ENCODE results near the gene DCDC2.
A peak's percentile ranks its signal among the peaks of the same experiment; 100 is the strongest.

DCDC2 gene

GRCh38 chr6:24231438-24231977 lies 126.4 kb downstream of the DCDC2 start:
- H3K4me3 ChIP-seq (ENCODE audit: control insufficient read depth, low read depth, low read length), result no peak overlapping the region
- DNase-seq (ENCODE audit: low read depth), result no peak
- TF ChIP-seq CTCF (conservative IDR thresholded peaks at IDR 0.05; ENCODE audit: control insufficient read depth, insufficient read depth, low read depth, low read length), result no peak

- no peak overlapping the region for H3K4me3 ChIP-seq (ENCODE audit: control insufficient read depth, low read depth, low read length)
- no peak for TF ChIP-seq CTCF (conservative IDR thresholded peaks at IDR 0.05; ENCODE audit: control insufficient read depth, insufficient read depth, low read depth, low read length)
These were observed 128.0 kb downstream of the DCDC2 start for GRCh38 chr6:24229696-24230405.

GRCh38 chr6:24228681-24229255 lies 129.1 kb downstream of the DCDC2 start:
- DNase-seq (ENCODE audit: low read depth), result peak; percentile 95
- H3K4me3 ChIP-seq (ENCODE audit: control insufficient read depth, low read depth, low read length), result no peak overlapping the region
- no peak for TF ChIP-seq CTCF (conservative IDR thresholded peaks at IDR 0.05; ENCODE audit: control insufficient read depth, insufficient read depth, low read depth, low read length)

More at GRCh38 chr6:24229696-24230405, 128.0 kb downstream of the DCDC2 start:
- DNase-seq (ENCODE audit: low read depth), result no peak

GRCh38 chr6:24228123-24228522 lies 129.7 kb downstream of the DCDC2 start:
- TF ChIP-seq CTCF (conservative IDR thresholded peaks at IDR 0.05; ENCODE audit: control insufficient read depth, insufficient read depth, low read depth, low read length), result no peak
- no peak for DNase-seq (ENCODE audit: low read depth)
- no peak overlapping the region for H3K4me3 ChIP-seq (ENCODE audit: control insufficient read depth, low read depth, low read length)

GRCh38 chr6:24227556-24227955 lies 130.3 kb downstream of the DCDC2 start:
- DNase-seq (ENCODE audit: low read depth), result no peak
- no peak for TF ChIP-seq CTCF (conservative IDR thresholded peaks at IDR 0.05; ENCODE audit: control insufficient read depth, insufficient read depth, low read depth, low read length)
- no peak overlapping the region for H3K4me3 ChIP-seq (ENCODE audit: control insufficient read depth, low read depth, low read length)

- no peak for TF ChIP-seq CTCF (conservative IDR thresholded peaks at IDR 0.05; ENCODE audit: control insufficient read depth, insufficient read depth, low read depth, low read length)
- H3K4me3 ChIP-seq (ENCODE audit: control insufficient read depth, low read depth, low read length), result no peak overlapping the region
- no peak for DNase-seq (ENCODE audit: low read depth)
These were observed 131.3 kb downstream of the DCDC2 start for GRCh38 chr6:24226541-24226940.
